ENCODE data around the gene MDH2.
"Not testable (repeated sequence)": the region's sequence is repeated elsewhere in the genome, so short reads cannot be mapped to it uniquely, and the experiment has no call there.

The MDH2 gene

GRCh38 chr7:76080204-76080603 lies 32.3 kb downstream of the MDH2 start:
- no peak overlapping the region for H3K4me3 ChIP-seq (replicated peaks in 1 of 2; ENCODE audit: low read depth in 2 of 2, low read length in 2 of 2)
- no peak for TF ChIP-seq CTCF (IDR thresholded peaks at IDR 0.05; ENCODE audit: low read depth, low read length)
- DNase-seq (ENCODE audit: low read depth in 2 of 2): no peak

- not testable (repeated sequence) for DNase-seq (ENCODE audit: low read depth in 2 of 2); H3K4me3 ChIP-seq (replicated peaks in 1 of 2; ENCODE audit: low read depth in 2 of 2, low read length in 2 of 2)
Observed at GRCh38 chr7:76084115-76084514, 36.2 kb downstream of the MDH2 start.

- H3K4me3 ChIP-seq (replicated peaks in 1 of 2; ENCODE audit: low read depth in 2 of 2, low read length in 2 of 2): no peak overlapping the region
- TF ChIP-seq CTCF (IDR thresholded peaks at IDR 0.05; ENCODE audit: low read depth, low read length): no peak
- peak in 1 of 2 donors; percentile 76 for DNase-seq (ENCODE audit: low read depth in 2 of 2)
Observed at GRCh38 chr7:76086070-76086469, 38.2 kb downstream of the MDH2 start.

- peak; percentile 96 to 97 for DNase-seq (ENCODE audit: low read depth in 2 of 2)
- H3K4me3 ChIP-seq (replicated peaks in 1 of 2; ENCODE audit: low read depth in 2 of 2, low read length in 2 of 2): not testable (repeated sequence)
Observed at GRCh38 chr7:76087362-76087791, 39.5 kb downstream of the MDH2 start.

GRCh38 chr7:76089865-76090475 lies 42.1 kb downstream of the MDH2 start:
- H3K4me3 ChIP-seq (replicated peaks in 1 of 2; ENCODE audit: low read depth in 2 of 2, low read length in 2 of 2): no peak overlapping the region
- DNase-seq (ENCODE audit: low read depth in 2 of 2): peak in 1 of 2 donors; percentile 25
- TF ChIP-seq CTCF (IDR thresholded peaks at IDR 0.05; ENCODE audit: low read depth, low read length): no peak

- no peak overlapping the region for H3K4me3 ChIP-seq (replicated peaks in 1 of 2; ENCODE audit: low read depth in 2 of 2, low read length in 2 of 2)
- no peak for DNase-seq (ENCODE audit: low read depth in 2 of 2)
- no peak for TF ChIP-seq CTCF (IDR thresholded peaks at IDR 0.05; ENCODE audit: low read depth, low read length)
Observed at GRCh38 chr7:76091506-76091905, 43.6 kb downstream of the MDH2 start.

- not testable (repeated sequence) for H3K4me3 ChIP-seq (replicated peaks in 1 of 2; ENCODE audit: low read depth in 2 of 2, low read length in 2 of 2)
- DNase-seq (ENCODE audit: low read depth in 2 of 2): peak in 1 of 2 donors; percentile 27
Observed at GRCh38 chr7:76093531-76093930, 45.6 kb downstream of the MDH2 start.

- H3K4me3 ChIP-seq (replicated peaks in 1 of 2; ENCODE audit: low read depth in 2 of 2, low read length in 2 of 2); DNase-seq (ENCODE audit: low read depth in 2 of 2): not testable (repeated sequence)
Observed at GRCh38 chr7:76094326-76094725, 46.4 kb downstream of the MDH2 start.

GRCh38 chr7:76095908-76096307 lies 48.0 kb downstream of the MDH2 start:
- DNase-seq (ENCODE audit: low read depth in 2 of 2): no peak
- no peak for TF ChIP-seq CTCF (IDR thresholded peaks at IDR 0.05; ENCODE audit: low read depth, low read length)
- no peak overlapping the region for H3K4me3 ChIP-seq (replicated peaks in 1 of 2; ENCODE audit: low read depth in 2 of 2, low read length in 2 of 2)

- DNase-seq (ENCODE audit: low read depth in 2 of 2): peak; percentile 26 to 49
Observed at GRCh38 chr7:76101693-76102437, 54.0 kb downstream of the MDH2 start.

GRCh38 chr7:76103788-76104187 lies 55.9 kb downstream of the MDH2 start:
- not testable (repeated sequence) for H3K4me3 ChIP-seq (replicated peaks in 1 of 2; ENCODE audit: low read depth in 2 of 2, low read length in 2 of 2); DNase-seq (ENCODE audit: low read depth in 2 of 2)

More at GRCh38 chr7:76101693-76102437, 54.0 kb downstream of the MDH2 start:
- H3K4me3 ChIP-seq (replicated peaks in 1 of 2; ENCODE audit: low read depth in 2 of 2, low read length in 2 of 2): not testable (repeated sequence)

- DNase-seq (ENCODE audit: low read depth in 2 of 2); H3K4me3 ChIP-seq (replicated peaks in 1 of 2; ENCODE audit: low read depth in 2 of 2, low read length in 2 of 2): not testable (repeated sequence)
Observed at GRCh38 chr7:76106130-76106529, 58.2 kb downstream of the MDH2 start.
